Activated T-cell treated with anti-CD3 and anti-CD28 coated beads, Interleukin-2, amount 50 U/mL, for 24 hours (primary cell): Measurements from ENCODE around the gene APBA1.

Source experiments
- DNase-seq: peaks from one replicate; pipeline ENCODE4 v3.0.0-alpha.2; 2020
- H3K27ac Mint-ChIP-seq: 2 replicates; pipeline ENCODE4 v1.8.0; 2020; ENCODE audit warnings: mild to moderate bottlenecking, mixed read lengths
- H3K27me3 Mint-ChIP-seq: 2 replicates; pipeline ENCODE4 v1.8.0; 2020; ENCODE audit warnings: mixed read lengths
- H3K36me3 Mint-ChIP-seq: 2 replicates; pipeline ENCODE4 v1.8.0; 2020; ENCODE audit warnings: low read depth, mixed read lengths
- H3K4me1 Mint-ChIP-seq: 2 replicates; pipeline ENCODE4 v1.8.0; 2020; ENCODE audit warnings: low read depth, mixed read lengths
- H3K4me3 Mint-ChIP-seq: 2 replicates; pipeline ENCODE4 v1.8.0; 2020; ENCODE audit warnings: mild to moderate bottlenecking, moderate library complexity, mixed read lengths
- H3K9me3 Mint-ChIP-seq: 2 replicates; pipeline ENCODE4 v1.8.0; 2020; ENCODE audit warnings: mixed read lengths

APBA1 gene

DNA sequence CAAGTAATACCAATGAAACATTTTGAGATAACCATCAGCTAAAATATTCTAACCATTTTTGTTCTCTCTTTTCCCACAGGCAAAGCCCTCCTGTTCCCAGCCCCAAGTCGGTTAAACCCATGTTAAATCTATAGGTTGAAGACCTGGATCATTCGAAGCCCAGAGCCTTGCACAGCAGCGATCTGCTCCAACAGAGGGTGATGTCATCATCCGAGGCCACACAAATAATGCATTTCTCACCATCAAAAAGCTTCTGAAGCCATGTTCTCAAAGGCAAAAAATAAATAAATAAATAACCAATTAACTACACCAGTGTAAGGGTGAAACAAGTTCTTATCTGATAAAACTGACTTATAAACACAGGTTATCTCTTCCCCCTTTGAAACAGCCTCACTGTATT is 178.0 kb downstream of the APBA1 start:
- Mint-ChIP-seq H3K36me3 (no peaks in the 10 kb centered on the region), H3K27me3 (no peaks in the 10 kb centered on the region), H3K27ac (no peak overlapping the region), H3K4me1 (peaks cover 5% of the 10 kb centered on the region), H3K9me3 (no peaks in the 10 kb centered on the region), H3K4me3 (no peak overlapping the region)
- no peak for DNase-seq

DNA sequence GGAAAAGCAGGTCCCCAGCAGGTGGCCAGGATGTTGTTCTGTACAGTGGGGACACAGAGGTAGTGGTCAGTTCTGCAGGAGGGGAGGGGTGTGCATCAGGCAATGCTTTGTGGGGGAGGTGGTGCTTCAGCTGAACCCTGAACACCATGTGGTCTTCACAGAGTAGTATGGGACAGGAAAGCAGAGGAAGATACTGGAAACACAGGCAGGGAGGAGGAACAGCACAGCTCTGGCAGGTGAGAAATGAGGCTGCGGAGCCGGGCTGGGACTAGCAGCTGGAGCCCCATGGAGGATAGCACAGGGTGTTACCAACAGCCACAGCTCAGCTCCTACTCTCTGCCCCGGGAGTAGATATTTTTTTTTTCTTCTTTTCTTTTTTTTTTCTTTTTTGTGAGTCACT is 185.7 kb downstream of the APBA1 start:
- Mint-ChIP-seq H3K36me3 (no peaks in the 10 kb centered on the region), H3K4me1 (no peaks in the 10 kb centered on the region), H3K27me3 (no peaks in the 10 kb centered on the region), H3K4me3 (no peak overlapping the region), H3K9me3 (no peaks in the 10 kb centered on the region), H3K27ac (no peak overlapping the region)
- DNase-seq: no peak

DNA sequence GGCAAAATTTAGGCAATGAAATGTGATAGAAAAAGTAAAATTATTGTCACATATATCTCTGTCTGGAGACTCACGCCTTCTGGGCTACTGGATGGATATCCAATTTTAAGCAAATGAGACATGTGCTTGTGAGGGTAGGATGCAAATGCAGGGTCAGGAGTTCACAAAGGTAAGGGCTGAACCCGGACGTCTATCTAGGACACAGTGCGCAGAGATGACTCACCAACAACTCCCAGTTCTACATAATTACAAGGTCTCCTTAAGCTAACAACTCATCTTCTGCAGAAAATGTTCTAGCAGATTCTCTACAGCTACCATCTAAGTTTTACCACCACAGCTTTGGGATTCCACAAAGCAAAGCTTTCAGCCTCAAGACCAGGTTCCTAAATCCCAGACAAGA is 186.7 kb downstream of the APBA1 start:
- H3K27ac Mint-ChIP-seq: no peak overlapping the region
- no peaks in the 10 kb centered on the region for H3K9me3 Mint-ChIP-seq
- DNase-seq: no peak
- no peaks in the 10 kb centered on the region for H3K36me3 Mint-ChIP-seq
- no peaks in the 10 kb centered on the region for H3K4me1 Mint-ChIP-seq
- H3K4me3 Mint-ChIP-seq: no peak overlapping the region
- H3K27me3 Mint-ChIP-seq: no peaks in the 10 kb centered on the region

DNA sequence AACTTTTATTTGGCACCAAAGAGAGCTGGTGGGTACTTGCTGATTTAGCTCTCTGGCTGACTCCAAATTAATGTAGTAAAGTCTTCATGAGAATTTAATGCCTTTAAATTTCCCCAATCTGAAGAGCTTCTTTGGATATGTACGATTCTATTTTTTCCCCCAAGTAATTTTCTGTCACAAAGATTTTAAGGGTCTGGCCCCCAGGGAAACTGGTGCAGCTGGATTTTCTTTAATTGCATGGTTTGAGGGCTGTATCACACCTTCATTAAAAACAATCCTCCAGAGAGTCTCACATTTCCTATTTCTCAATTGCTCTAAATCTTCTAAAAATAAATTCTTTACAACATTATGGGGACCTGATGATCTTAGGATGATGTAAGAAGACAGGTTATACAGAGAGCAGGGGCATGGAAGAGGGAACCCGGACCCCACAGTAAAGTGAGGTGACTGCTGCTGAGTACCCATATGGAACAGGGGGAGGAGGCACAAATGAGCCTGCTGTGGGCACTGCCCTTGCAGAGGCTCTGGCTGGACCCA is 188.2 kb downstream of the APBA1 start:
- no peaks in the 10 kb centered on the region for H3K27me3 Mint-ChIP-seq
- no peaks in the 10 kb centered on the region for H3K36me3 Mint-ChIP-seq
- no peak for DNase-seq
- no peaks in the 10 kb centered on the region for H3K4me1 Mint-ChIP-seq
- no peak overlapping the region for H3K4me3 Mint-ChIP-seq
- H3K9me3 Mint-ChIP-seq: no peaks in the 10 kb centered on the region
- no peak overlapping the region for H3K27ac Mint-ChIP-seq

DNA sequence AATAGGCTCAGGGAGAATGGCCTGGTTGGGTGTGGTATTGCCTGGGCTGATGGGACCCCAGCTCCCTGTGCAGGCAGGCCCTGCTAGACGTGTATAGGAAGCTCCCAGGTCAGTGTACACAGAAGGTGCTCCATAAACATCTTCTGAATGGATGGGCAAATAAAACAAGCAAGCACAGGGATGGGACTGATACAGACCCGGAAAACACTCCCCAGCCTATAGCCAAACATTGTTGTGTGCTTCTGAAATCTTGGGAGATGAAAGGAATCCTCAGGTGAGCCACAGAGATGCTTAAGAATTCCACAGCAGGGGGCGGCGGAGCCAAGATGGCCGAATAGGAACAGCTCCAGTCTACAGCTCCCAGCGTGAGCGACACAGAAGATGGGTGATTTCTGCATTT is 195.4 kb downstream of the APBA1 start:
- DNase-seq: no peak
- H3K9me3 Mint-ChIP-seq: no peaks in the 10 kb centered on the region
- peaks cover 24% of the 10 kb centered on the region for H3K4me1 Mint-ChIP-seq
- no peak overlapping the region for H3K4me3 Mint-ChIP-seq
- no peaks in the 10 kb centered on the region for H3K36me3 Mint-ChIP-seq
- H3K27ac Mint-ChIP-seq: no peak overlapping the region
- H3K27me3 Mint-ChIP-seq: peaks cover 12% of the 10 kb centered on the region

DNA sequence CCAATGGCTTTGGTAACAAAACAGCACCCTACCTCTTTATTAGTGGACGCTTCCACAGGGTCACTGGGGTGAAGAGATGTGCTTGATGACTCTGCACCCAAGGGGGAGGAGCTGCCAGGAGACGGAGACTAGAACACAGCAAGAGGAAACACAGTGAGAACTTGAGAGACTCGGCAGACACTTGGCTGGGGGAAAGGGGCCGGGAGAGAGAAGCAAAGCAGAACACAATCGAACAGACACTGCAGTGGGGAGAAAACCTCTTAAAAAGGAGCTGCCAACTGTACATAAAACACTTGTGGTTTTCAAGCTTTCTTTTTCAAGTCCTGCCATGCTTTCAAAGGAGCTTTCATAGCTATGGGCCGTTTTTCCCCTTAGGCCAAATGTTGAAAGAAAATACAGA is 196.2 kb downstream of the APBA1 start:
- no peaks in the 10 kb centered on the region for H3K36me3 Mint-ChIP-seq
- no peak for DNase-seq
- no peak overlapping the region for H3K27ac Mint-ChIP-seq
- no peaks in the 10 kb centered on the region for H3K9me3 Mint-ChIP-seq
- no peak overlapping the region for H3K4me3 Mint-ChIP-seq
- peaks cover 12% of the 10 kb centered on the region for H3K27me3 Mint-ChIP-seq
- peaks cover 24% of the 10 kb centered on the region for H3K4me1 Mint-ChIP-seq

DNA sequence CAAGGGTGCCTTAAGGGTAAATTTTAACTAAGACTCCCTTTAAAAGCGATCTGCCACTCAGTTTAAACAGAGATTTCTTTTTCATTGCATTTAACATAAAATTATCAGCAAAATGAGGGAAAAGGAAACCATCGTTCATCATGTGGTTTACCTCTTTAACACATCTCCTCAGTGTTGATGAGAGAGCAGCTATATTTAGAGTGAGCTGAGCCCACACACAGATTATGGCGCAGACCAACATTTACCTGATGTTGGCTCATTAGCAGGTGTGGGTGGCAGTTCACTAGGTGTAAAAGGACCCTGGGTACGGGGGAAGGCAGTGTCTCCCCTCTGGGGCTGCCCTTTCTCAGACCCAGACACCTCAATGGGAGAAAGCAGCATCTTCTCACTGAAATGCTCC is 197.3 kb downstream of the APBA1 start:
- Mint-ChIP-seq H3K4me1 (peaks cover 24% of the 10 kb centered on the region), H3K9me3 (no peaks in the 10 kb centered on the region), H3K27me3 (peaks cover 12% of the 10 kb centered on the region), H3K4me3 (no peak overlapping the region), H3K36me3 (no peaks in the 10 kb centered on the region), H3K27ac (no peak overlapping the region)
- no peak for DNase-seq

DNA sequence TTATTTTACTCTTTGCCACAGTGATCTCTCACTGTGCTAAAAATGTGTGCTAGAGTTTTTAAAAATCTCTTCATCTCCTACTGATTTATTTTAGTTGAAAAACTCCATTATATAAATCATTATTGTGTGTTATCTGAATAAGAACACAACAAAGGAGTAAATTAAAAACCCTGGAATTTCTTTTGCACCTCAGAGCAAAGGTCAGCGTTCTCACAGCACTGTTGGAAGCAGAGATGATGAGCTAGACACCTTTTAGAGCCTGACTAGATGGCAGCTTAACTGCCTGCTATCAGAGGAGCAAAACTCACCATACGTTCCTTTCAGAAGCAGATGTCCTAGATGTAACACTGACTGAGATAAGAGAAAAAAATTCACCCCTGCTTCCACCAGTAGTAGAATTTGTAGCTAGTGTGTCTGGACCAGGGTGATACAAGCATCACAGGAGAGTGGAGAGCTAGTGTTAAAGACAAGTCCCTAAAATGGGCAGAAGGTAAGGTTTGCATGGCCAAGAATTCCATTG is 200.0 kb downstream of the APBA1 start:
- Mint-ChIP-seq H3K27me3 (peaks cover 12% of the 10 kb centered on the region), H3K36me3 (no peaks in the 10 kb centered on the region), H3K4me3 (no peak overlapping the region), H3K27ac (no peak overlapping the region), H3K4me1 (peaks cover 24% of the 10 kb centered on the region), H3K9me3 (no peaks in the 10 kb centered on the region)
- no peak for DNase-seq

DNA sequence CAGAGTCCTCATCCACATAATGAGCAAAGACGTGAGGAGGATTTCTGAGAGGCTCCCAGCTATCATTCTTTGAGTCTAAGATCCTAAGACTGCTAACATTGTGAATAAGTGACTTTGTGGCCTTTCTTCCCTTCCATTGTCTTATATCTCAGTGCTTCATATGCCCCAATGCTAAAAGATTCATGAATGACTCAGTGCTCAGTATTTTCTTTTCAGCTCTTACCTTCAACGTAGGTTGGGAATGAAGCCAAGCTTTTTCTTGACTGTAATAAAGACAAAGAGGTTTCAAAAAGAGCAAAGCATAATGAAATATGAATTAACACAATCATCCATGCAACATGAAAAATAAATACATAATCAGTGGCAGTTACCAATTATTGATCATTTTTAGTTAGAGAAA is 200.7 kb downstream of the APBA1 start:
- no peak overlapping the region for H3K4me3 Mint-ChIP-seq
- H3K36me3 Mint-ChIP-seq: no peaks in the 10 kb centered on the region
- H3K9me3 Mint-ChIP-seq: no peaks in the 10 kb centered on the region
- peaks cover 12% of the 10 kb centered on the region for H3K27me3 Mint-ChIP-seq
- DNase-seq: no peak
- H3K4me1 Mint-ChIP-seq: peaks cover 19% of the 10 kb centered on the region
- no peak overlapping the region for H3K27ac Mint-ChIP-seq

DNA sequence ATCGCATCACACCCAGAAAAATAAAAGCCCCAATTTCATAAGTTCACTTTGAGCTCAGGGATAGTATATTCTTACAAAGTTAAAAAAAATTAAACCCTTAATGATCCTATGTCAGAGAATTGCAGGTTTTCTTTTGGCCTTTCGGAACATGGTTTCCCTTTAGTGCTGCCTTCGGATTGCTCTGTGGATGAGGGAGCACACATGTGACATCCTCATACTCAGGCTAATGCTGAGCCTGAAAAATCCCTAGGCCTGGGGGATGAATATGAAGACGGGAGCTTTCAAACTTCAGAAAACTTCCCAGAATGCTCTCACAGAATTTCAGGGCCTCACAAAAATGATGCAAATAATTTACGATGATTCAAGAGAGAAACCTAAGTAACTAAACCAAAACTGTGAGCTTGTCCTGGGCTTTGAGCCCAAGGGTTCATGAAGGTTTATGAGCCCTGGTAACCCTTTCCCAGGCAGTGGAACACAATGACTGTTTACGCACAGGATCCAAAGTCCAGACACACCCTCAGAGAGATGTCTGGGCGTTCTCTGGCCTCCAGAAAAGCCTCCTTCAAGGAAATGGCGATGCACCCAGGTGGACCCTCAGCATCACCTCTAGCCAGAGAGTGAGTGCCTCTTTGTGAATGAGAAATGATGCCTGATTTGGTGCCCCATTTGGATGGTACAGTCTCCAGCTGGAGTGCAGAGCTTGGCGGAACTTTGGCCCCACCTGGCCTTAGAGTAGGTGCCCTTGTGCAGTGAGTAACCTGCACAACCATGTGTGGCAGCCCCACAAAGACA is 201.8 kb downstream of the APBA1 start:
- no peaks in the 10 kb centered on the region for H3K36me3 Mint-ChIP-seq
- H3K27ac Mint-ChIP-seq: no peak overlapping the region
- no peaks in the 10 kb centered on the region for H3K9me3 Mint-ChIP-seq
- DNase-seq: no peak
- no peak overlapping the region for H3K4me3 Mint-ChIP-seq
- H3K27me3 Mint-ChIP-seq: peaks cover 6% of the 10 kb centered on the region
- H3K4me1 Mint-ChIP-seq: peaks cover 9% of the 10 kb centered on the region

DNA sequence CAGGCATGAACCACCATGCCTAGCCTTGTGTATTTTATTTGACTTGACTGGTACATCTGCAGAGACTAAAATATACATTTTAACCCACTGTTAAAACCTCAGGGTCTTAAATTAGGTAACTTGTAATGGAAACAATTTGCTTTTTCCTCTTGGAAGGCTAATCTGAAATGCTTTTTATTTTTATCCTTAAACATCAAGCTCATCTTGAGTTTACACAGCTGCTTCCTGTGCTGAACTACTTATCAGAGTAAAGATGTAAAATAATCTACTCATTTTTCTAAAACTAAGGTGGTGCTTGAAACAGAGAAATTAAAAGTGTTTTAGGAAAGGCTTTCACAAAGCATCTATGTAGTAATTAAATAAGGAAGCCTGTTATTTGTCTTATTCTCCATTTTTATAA is 203.0 kb downstream of the APBA1 start:
- Mint-ChIP-seq H3K27ac (no peak overlapping the region), H3K4me1 (no peaks in the 10 kb centered on the region), H3K36me3 (no peaks in the 10 kb centered on the region), H3K4me3 (no peak overlapping the region), H3K9me3 (no peaks in the 10 kb centered on the region), H3K27me3 (peaks cover 3% of the 10 kb centered on the region)
- no peak for DNase-seq

DNA sequence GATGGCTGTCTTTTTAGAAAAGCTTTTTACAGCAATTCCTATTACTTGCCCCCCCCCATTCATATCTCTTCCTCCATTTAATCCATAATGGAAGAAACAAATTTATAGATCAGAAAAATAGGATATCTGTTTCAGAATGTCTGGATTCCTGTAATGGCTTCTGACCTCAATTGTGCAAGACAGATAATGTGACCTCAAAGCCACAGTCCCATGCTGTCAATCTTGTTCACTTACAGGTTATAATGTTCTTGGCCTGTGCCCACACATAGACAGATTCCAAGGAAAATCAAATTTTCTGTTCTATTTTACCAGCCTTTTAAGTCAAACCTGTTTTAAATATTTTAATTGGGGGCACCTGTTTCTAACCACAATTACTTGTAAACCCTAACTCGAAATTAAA is 203.8 kb downstream of the APBA1 start:
- no peaks in the 10 kb centered on the region for H3K9me3 Mint-ChIP-seq
- no peaks in the 10 kb centered on the region for H3K36me3 Mint-ChIP-seq
- no peaks in the 10 kb centered on the region for H3K4me1 Mint-ChIP-seq
- no peak overlapping the region for H3K27ac Mint-ChIP-seq
- H3K27me3 Mint-ChIP-seq: peaks cover 3% of the 10 kb centered on the region
- no peak for DNase-seq
- H3K4me3 Mint-ChIP-seq: no peak overlapping the region

DNA sequence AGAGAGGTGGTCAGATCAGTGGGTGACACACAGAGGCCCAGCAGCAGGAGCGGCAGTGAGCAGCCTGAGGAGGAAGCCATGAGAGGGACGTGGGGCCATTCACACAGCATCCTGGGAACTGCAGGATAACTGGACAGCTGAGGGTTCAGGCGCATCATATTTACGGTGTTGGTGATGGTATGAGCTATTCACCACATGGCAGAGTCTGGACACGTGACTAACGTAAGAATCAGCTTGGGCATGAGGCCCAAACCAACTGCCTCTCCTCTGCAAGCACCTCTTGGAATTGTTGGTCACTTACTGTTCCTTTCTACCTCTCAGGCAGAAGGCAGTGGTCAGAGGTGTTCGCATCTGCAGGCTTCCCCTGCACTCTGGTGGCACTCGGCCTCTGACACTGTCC is 206.0 kb downstream of the APBA1 start:
- Mint-ChIP-seq H3K9me3 (no peaks in the 10 kb centered on the region), H3K27ac (no peak overlapping the region), H3K36me3 (no peaks in the 10 kb centered on the region), H3K27me3 (no peaks in the 10 kb centered on the region), H3K4me1 (no peaks in the 10 kb centered on the region), H3K4me3 (no peak overlapping the region)
- DNase-seq: no peak

DNA sequence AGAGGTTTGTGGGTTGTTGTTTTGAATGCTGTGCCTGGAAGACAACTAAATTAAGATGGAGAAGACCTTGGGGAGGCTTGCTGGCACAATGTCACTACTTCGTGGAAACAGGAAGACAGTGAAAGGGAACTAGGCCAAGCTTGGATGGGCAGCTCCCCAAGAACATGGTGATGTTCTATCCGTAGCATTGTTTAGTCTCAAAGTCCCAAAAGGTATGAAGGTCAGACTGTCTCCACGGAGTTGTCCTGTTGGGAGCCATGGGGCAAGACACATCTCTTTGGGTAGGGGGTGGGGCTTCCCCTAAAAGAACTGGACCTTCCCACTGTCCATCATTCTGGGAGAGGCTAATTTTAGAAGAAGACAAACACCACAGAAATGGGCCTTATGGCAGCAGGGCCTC is 206.7 kb downstream of the APBA1 start:
- no peaks in the 10 kb centered on the region for H3K9me3 Mint-ChIP-seq
- H3K4me1 Mint-ChIP-seq: no peaks in the 10 kb centered on the region
- no peak overlapping the region for H3K27ac Mint-ChIP-seq
- H3K27me3 Mint-ChIP-seq: no peaks in the 10 kb centered on the region
- H3K4me3 Mint-ChIP-seq: no peak overlapping the region
- no peak for DNase-seq
- no peaks in the 10 kb centered on the region for H3K36me3 Mint-ChIP-seq

DNA sequence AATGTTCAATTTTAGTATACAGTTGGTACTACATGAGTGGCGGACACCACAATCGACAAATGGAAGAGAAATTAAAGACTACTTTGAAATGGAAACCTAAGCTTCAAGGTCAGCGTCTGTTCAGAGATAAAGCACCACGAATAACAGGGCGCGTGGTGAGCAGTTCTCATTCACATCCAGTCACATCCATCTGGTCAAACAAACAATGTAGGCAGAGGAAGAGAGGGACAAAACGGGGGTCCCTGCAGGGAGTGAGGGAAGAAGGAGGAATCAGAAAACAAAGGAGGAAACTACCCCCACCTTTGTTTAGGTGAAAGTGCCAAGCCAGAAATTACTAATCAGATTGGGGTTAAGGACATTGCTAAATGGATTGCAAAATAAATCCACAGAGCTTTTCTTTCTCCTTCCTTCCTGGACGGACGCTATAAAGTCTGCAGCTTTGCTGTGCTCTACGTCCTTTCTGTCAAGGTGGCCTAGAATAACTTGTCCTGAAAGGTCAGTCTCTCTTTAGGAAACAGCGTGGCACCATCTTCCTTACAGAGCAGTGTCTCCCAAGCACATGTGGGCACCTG is 208.6 kb downstream of the APBA1 start:
- no peaks in the 10 kb centered on the region for H3K4me1 Mint-ChIP-seq
- H3K27me3 Mint-ChIP-seq: no peaks in the 10 kb centered on the region
- no peak overlapping the region for H3K27ac Mint-ChIP-seq
- no peak for DNase-seq
- H3K9me3 Mint-ChIP-seq: no peaks in the 10 kb centered on the region
- no peak overlapping the region for H3K4me3 Mint-ChIP-seq
- H3K36me3 Mint-ChIP-seq: no peaks in the 10 kb centered on the region
